NK-92 treated with Interleukin-12 subunit alpha and Interleukin-12 subunit beta, amount 100 ng/mL, for 24 hours (cell line): ENCODE results near the gene TMEM40.
"Not testable (repeated sequence)": the region's sequence is repeated elsewhere in the genome, so short reads cannot be mapped to it uniquely, and the experiment has no call there.

Experiments used
- DNase-seq: peaks from one replicate; lab custom pipeline; 2025; lab: John Stamatoyannopoulos, UW

TMEM40 gene

GRCh38 chr3:12751571-12751970, 7.5 kb downstream of the TMEM40 start:
- no peak for DNase-seq

- DNase-seq, result no peak
Observed at GRCh38 chr3:12750658-12751071, 8.4 kb downstream of the TMEM40 start.

- DNase-seq, result no peak
Observed at GRCh38 chr3:12750223-12750622, 8.8 kb downstream of the TMEM40 start.

GRCh38 chr3:12748477-12748876, 10.6 kb downstream of the TMEM40 start:
- no peak for DNase-seq

- DNase-seq, result no peak
Observed at GRCh38 chr3:12746419-12746818, 12.6 kb downstream of the TMEM40 start.

GRCh38 chr3:12744326-12744725, 14.7 kb downstream of the TMEM40 start:
- DNase-seq, result no peak

- DNase-seq, result no peak
Observed at GRCh38 chr3:12743583-12743982, 15.5 kb downstream of the TMEM40 start.

- DNase-seq, result no peak
Observed at GRCh38 chr3:12742330-12743107, 16.5 kb downstream of the TMEM40 start.

- DNase-seq, result no peak
Observed at GRCh38 chr3:12741209-12741608, 17.9 kb downstream of the TMEM40 start.

GRCh38 chr3:12737833-12738232, 21.2 kb downstream of the TMEM40 start:
- DNase-seq, result no peak

- no peak for DNase-seq
Observed at GRCh38 chr3:12737319-12737718, 21.7 kb downstream of the TMEM40 start.

GRCh38 chr3:12734960-12735359, 24.1 kb downstream of the TMEM40 start:
- no peak for DNase-seq

GRCh38 chr3:12733566-12733965, 25.5 kb downstream of the TMEM40 start:
- no peak for DNase-seq

GRCh38 chr3:12730506-12731242, 28.4 kb downstream of the TMEM40 start:
- no peak for DNase-seq

- DNase-seq, result no peak
Observed at GRCh38 chr3:12729051-12729651, 29.9 kb downstream of the TMEM40 start.

GRCh38 chr3:12727937-12728336, 31.1 kb downstream of the TMEM40 start:
- no peak for DNase-seq

- no peak for DNase-seq
Observed at GRCh38 chr3:12727481-12727880, 31.6 kb downstream of the TMEM40 start.

- no peak for DNase-seq
Observed at GRCh38 chr3:12725436-12725835, 33.6 kb downstream of the TMEM40 start.

GRCh38 chr3:12724794-12725193, 34.3 kb downstream of the TMEM40 start:
- DNase-seq, result no peak

- not testable (repeated sequence) for DNase-seq
Observed at GRCh38 chr3:12723362-12723761, 35.7 kb downstream of the TMEM40 start.

GRCh38 chr3:12722226-12722625, 36.8 kb downstream of the TMEM40 start:
- DNase-seq, result no peak

GRCh38 chr3:12719984-12720898, 38.8 kb downstream of the TMEM40 start:
- peak; percentile 50 for DNase-seq
